ENCODE measurements around the gene ANTXRL. TPM values are rescaled to one million over a fixed set of nuclear protein-coding genes. Genes with fewer than 3 reads are reported as not detected.
A peak's percentile ranks its signal among the peaks of the same experiment; 100 is the strongest.
"Not testable (repeated sequence)": the region's sequence is repeated elsewhere in the genome, so short reads cannot be mapped to it uniquely, and the experiment has no call there.

ANTXRL gene
- total RNA-seq, 1 donor, result not detected

- DNase-seq (ENCODE audit: low read depth), result no peak
- no peak overlapping the region for H3K4me3 ChIP-seq (ENCODE audit: low read depth, low read length)
- no peak for TF ChIP-seq CTCF (IDR thresholded peaks at IDR 0.05; ENCODE audit: insufficient read depth, low read length)
These were observed 34.6 kb upstream of the ANTXRL start for GRCh38 chr10:46251857-46252847.

- no peak for DNase-seq (ENCODE audit: low read depth)
These were observed 33.5 kb upstream of the ANTXRL start for GRCh38 chr10:46253076-46254006.

GRCh38 chr10:46254007-46254383 is 32.8 kb upstream of the ANTXRL start:
- no peak overlapping the region for H3K4me3 ChIP-seq (ENCODE audit: low read depth, low read length)
- no peak for TF ChIP-seq CTCF (IDR thresholded peaks at IDR 0.05; ENCODE audit: insufficient read depth, low read length)
- no peak for DNase-seq (ENCODE audit: low read depth)

More at GRCh38 chr10:46253076-46254006, 33.5 kb upstream of the ANTXRL start:
- TF ChIP-seq CTCF (IDR thresholded peaks at IDR 0.05; ENCODE audit: insufficient read depth, low read length), result no peak
- H3K4me3 ChIP-seq (ENCODE audit: low read depth, low read length), result no peak overlapping the region

- no peak overlapping the region for H3K4me3 ChIP-seq (ENCODE audit: low read depth, low read length)
- TF ChIP-seq CTCF (IDR thresholded peaks at IDR 0.05; ENCODE audit: insufficient read depth, low read length), result no peak
- no peak for DNase-seq (ENCODE audit: low read depth)
These were observed 32.3 kb upstream of the ANTXRL start for GRCh38 chr10:46254467-46254866.

GRCh38 chr10:46255210-46255609 is 31.6 kb upstream of the ANTXRL start:
- not testable (repeated sequence) for DNase-seq (ENCODE audit: low read depth); H3K4me3 ChIP-seq (ENCODE audit: low read depth, low read length)

GRCh38 chr10:46255801-46256747 is 30.7 kb upstream of the ANTXRL start:
- peak; percentile 22 for DNase-seq (ENCODE audit: low read depth)
- no peak overlapping the region for H3K4me3 ChIP-seq (ENCODE audit: low read depth, low read length)
- TF ChIP-seq CTCF (IDR thresholded peaks at IDR 0.05; ENCODE audit: insufficient read depth, low read length), result peak; percentile 27
